Putamen (tissue), 1 donor: ENCODE data around the gene HOXB4.

Experiments used
- DNase-seq: peaks from one replicate; pipeline ENCODE4 v3.0.0-alpha.2; 2016; ENCODE audit warnings: low spot score

HOXB4 gene

DNA sequence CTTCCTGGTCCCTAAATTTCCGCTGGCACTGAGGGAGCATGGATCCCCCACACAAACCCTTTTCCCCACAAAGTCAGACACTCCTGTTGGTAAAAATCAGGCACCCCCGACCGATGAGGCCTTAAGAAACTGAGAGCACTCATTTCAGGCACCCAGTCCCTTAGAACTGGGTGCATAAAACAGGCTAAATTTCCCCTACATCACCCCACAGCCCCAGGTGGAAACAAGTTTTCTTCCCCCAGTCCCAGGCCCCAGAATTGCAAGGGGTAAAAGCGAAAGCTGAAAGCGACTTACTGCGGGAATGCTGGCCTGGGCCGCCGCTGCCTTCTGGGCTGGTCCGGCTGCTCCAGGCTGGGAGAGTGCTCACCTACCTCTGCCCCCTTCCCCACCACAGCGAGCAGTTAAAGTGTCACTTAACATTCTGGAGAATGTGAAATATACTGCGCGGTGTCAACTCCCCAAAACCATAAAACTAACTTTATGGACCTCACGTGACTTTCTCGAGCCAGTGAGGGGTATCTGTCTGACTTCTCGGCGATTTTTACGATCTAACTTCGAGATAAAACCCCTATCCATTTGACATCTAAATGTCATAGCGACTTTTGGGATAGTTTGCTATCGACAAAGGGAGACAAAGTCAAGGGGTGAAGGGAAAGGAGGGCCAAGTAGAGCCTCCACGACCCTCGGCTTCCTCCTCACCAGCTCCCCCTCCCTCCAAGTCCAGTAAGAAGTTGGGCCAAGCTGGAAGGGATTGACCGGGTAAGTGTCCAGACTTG is 11.9 kb upstream of the HOXB4 start, which contains the start of gene HOXB3:
Gene HOXB3 (minus strand): TSS at position 411 of the 776 bp plus-strand sequence. CDS start 37,767 bp downstream, outside the sequence.
- DNase-seq = no peak

DNA sequence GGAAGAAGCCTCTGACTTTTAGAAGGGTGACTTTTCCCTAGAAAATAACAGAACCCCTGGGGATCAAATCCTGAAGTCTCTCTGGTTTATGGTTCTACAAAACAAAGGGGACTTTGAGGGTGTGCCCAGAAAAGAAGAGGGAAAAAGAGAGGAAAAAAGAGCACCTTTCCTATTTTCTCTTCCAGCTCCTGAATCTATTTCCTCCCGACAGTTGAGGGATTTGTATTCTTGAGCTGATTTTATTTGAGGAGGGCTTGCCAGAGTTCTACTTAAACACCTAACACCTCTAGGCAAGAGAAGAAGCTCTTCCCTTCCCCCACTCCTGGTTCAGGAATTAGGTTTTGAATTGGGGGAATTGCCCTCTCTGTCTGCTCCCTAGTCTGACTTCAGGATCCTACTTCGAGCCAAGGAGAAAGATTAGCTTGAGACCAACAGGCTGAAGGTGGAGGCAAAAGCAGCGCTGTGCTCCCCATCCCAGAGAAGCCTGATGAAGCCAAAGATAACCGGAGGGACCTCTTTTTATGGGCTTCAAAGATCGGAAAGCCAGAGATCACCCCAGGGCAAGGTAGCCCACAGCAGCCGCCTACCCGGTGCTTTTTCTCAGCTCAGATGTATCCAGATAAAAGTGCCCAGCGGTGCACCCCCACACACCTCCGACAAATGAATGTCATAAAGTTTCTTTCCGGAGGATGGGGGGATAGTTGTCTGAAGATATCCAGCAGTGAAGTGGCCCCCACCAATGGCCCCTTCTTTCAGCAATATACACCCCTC is 11.1 kb upstream of the HOXB4 start:
- DNase-seq = no peak

DNA sequence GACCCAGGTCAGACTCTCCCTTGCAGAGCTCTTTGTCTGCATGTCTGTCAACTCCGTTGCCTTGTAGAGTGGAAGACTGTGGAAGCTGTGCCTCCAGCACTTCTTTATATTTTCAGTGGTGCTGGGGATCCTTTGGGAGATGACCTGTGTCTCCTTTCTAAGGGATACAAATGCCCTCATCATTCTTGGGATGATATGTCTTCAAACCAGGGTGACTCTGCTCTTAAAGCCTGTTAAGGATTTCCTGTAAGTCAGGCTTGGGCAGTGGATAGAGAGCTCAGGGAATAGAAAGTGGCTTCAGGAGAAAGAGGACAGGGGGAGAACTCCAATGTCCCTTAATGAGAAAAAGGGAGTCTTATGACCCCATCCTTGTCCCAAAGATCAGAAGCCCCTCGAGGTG is 10.4 kb upstream of the HOXB4 start:
- no peak for DNase-seq

DNA sequence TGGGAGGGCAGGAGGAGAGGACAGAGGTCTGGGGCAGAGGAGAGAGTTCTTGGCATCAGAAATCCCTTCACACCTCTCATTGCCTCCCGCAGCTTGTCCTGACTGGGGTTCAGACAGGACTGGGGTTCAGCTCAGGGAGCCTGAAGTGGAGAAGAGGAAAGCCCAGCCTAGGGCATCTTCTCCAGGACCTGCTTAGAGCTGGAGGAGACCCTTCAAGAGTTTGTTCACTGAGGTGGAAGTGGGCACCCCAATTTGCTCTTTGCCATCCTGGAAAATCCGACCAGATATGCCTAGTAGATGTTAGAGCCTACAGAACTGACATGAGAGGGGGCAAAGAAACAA is 9.9 kb upstream of the HOXB4 start:
- DNase-seq = no peak

DNA sequence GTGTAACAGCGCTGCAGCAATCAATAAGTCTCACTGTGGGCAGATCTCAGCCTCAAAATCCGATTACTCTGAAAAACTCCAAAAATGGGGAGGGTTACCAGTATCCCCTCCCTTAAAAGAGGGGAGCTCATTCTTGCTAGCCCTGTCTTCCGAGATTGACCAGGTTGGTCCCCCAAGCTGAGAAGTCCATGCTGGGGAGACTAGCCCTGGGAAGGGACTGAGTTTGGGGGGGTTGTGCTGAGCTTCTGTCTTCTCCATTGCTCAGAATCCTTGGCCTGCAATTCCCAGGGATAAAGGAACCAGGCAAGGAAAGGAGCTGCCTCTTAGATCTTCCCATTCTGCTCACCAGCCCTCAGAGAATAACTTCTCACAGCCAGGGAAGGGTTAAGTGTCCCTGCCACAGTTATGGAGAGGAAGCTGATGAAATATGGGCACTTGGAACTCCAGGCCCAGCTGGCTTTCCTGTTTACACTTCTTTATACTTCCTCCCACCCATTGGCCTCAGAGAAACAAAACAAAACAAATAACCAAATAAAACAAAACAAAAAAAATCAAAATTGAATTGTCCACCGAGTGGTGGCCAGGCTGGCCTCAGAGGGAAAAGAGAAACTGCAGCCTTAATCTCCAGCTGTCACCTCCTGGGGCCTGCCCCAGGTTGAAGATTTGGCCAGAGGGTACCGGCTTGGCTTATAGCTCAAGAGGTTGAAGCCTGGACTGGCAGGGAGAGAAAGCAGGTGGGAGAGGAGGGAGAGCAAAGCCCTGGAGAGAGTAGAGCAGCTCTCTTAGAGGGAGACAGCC is 9.3 kb upstream of the HOXB4 start:
- DNase-seq = no peak

DNA sequence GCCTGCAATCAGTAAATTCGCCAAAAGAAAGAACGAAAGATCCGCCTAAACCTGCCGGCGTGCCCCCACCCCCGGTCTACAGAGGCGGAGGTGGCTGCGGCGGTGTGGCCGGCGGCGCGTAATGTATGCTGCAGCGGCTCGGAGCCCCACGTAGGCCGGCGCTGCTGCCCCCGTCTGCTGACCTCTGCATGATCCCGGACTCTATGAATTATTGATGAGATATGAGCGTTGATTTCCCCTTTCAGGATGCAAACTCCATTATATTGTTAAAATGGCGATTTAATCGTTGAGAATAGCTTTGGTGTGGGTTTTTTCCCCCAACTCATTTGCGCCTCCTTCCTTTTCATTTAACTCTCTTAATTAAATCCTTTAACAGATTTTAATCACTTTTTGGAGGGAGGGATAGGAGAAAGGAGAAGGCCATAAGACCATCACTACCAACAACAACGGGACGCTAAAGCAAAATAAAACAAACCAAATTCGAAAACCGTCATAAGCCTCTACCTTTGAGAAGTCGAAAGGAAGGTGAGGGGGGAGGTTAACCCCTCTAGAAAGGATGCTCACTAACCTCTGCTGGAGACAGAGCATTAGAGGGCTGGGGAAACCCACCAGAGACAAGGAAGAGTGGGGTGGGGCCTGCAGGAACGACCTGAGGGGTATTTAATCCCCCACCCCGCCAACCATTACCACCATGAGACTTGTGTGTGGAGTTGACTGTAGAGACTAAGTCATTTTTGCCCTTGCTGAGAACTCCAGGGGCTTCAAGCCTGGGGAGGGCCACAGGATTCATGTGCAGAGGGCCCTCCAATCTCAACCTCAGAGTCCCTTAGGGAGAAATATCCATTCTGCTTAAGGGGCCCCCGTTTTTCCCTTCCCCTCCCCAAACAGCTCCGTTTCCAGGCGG is 8.5 kb upstream of the HOXB4 start:
- no peak for DNase-seq

DNA sequence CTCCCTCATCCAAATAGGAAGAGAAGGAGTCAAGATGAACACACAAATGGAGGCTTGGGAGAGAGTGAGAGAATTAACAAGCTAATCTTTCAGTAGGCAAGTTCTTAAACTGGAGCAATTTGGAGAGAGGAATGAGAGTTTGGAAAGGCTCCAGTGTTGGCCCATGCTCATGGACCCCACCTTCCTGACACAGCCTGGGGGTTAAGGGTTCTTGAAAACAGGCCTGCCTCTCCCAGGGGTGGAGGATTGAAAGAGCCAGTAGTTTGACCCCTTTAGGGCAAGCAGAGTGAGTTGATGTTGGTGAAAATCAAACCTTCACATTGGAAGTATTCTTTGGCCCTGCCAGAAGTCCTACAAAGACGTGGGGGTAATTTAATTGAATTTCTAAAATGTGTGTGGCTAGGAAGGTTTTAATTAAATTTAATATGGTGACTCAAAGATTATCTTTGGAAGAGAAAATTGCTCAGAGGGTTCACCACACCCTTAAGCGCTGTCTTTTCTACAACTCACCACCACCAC is 6.1 kb upstream of the HOXB4 start:
- DNase-seq = no peak

DNA sequence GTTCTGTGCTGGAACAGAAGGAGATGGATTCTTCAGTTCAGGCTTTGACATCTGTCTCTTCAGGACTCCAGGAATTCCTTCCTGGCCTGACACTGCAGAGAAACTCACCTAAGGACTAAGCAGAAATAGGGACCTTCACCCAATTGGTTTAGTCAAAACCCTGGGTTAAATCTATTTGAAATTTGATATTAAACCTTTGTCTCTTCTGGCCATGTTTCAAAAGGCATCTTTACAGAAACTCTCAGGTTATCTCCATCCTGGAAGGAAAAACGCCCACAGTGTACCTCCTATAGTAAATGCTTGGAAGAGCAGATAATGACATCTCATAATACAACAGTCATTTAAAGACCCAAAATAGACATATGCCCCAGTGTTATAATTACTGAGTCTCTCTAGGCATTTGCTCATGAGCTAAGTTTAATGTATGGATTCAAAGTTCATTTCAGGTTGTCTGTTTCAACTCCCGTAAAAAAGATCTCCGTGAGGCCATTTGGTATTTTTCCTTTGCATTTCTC is 5.6 kb upstream of the HOXB4 start:
- DNase-seq = no peak

DNA sequence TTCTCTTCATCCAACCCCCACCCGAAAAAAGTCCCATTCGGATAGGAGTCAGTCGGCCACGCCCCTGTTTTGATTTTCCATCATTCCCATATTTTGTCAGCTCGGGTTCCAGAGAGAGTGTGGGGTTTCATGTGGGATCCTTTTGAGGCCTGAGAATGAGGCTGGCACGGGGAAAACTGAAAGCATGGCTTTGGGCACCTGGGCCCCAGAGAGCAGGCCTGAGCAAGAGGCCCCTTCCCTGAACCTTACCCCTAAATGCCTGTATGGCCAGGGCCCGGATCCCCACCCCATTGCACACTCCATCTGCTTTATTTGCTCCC is 4.6 kb upstream of the HOXB4 start:
- no peak for DNase-seq

DNA sequence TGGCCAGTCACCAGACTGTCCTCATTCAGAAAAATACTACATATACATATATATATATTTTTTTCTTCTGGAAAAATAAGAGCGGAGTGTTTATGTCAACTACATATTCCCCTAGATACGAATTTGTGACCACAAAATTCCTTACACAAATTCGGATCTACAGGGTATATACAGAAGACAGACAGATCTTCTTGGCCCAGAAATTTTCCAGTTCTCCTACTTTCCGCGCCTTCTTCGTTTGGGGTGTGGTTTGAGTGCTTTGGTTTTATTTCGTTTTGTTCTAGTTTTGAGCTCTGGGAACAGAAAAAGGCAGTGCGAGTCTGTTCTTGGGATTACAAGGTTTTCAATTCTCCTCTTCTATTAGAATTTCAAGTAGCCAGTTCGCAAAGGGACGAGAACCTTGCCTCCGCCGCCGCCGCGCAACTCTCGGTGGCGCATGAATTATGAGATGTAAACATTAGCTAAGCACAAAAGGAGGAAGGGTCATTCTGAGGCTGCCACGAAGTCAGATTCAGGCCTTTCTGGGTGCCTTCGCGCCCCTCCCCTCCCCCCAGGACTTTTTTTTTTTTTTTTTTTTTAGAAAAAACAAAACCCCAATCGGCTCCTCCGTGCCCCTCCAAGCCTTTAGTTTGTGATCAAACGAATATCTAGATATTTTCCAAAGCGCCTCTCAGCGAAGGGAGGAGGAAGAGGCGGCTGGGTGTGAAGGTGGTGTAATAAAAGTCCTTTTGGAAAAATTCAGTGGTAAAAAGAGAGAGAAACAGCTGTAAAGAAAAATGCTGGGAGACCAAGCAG is 1.8 kb upstream of the HOXB4 start:
- no peak for DNase-seq

DNA sequence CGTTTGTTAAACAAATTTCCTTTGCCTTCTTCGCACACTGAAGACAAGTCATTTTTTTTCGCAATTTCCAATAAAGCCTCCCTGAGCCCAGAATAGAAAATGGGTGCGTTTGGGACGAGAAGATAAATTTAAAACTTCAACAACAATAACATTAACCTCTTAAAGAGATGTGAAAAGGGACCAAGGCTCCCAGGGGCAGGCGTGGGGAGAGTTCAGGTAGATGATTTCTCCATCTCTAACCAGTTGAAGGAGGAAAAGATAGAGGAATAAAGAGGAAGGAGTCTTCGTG is 1.3 kb upstream of the HOXB4 start:
- DNase-seq = no peak

DNA sequence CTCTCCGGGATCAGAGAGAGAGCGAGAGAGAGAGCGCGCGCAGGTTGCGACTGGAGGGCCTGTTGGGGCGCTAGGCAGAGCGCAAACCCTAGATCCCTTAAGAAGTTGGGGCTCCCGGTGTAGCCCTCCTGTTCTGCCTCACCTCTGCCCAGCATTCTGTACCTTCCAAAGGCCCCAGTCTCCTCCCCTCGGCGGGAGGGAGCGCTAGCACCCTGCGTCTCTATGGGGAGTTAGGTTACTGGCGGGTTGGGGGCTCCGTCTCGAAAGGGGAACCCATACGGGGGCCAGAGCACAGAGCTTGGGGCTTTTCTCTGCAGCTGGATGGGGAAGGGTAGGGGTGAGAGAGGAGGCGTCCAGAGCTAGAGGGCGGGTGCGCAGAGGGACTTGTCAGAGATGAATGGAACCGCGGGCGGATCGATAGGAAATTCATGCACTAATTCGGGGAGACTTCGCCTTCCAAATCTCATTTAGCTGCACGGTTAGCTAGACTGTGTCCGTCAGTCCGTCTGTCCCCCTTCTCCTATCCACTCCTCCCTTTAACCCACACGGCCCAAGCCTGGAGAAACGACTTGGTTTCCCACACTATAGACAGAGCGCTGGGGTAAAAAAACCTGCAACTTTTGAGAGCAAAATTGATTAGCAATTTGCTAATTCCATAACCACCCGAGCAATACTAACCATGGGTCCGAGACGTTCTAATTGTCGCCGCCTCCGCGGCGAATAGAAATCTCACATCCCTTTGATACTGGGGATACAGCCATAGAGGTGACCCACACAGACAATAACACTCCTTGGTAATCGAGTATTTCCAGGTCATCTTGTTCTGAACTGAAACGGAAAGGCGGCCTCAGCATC is 693 bp upstream of the HOXB4 start:
- no peak for DNase-seq

DNA sequence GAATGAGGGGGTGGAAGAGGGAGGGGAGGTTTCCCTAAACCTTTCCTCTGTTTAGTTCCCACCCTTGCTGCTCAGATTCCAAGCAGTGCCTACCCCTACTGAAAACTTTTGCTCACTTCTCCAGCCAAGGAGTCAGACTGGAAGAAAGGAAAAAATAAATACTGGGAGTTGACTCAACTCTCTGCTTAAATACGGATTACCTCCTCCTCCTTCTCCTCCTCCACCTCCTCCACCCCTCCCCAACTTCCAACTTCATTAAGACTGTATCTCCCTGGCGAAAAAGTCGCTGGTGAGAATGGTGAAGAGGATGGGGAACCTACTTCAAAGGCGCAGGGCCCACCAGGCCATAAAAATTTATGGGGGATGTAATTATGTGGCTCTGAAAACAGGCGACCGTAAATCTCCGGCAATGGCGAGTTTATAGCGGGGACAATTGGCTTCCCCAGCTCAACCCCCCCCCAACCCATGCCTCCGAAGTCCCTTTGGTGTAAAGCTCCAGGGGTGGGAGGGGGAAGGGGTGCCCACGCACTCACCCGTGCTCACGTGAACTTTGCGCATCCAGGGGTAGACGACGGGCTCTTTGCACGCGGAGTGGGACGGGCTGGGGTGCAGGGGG is 712 bp downstream of the HOXB4 start:
- DNase-seq = no peak

DNA sequence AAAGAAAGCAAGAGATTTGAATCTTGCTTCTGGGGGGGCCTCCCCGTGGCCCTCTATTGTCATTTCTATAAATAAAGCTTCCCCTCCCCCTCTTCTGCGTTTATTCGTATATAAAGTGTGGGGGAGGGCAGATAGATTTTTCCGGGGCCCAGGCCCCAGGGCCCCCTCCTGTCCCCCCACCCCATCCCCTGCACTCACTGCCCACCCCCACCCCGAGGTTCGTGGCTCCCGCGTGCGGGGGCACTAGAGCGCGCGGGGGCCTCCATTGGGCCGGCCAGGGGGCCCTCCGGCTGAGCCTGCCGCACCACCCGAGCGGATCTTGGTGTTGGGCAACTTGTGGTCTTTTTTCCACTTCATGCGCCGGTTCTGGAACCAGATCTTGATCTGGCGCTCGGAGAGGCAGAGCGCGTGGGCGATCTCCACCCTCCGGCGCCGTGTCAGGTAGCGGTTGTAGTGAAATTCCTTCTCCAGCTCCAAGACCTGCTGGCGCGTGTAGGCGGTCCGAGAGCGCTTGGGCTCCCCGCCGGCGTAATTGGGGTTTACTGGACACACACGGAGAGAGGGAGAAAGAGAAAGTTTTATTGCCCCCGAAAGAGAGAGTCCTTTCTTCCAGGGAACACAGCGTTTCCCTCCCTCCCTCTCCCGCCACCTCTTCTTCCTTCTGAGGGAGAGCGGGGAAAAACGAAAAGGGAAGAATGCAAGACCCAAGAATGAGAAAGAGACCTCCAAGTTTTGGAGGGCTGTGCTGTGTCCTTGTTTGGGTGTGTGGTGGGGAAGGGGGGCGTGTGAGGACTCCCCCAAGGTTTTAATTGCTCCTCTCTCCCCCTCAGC is 1.5 kb downstream of the HOXB4 start:
- DNase-seq = no peak

DNA sequence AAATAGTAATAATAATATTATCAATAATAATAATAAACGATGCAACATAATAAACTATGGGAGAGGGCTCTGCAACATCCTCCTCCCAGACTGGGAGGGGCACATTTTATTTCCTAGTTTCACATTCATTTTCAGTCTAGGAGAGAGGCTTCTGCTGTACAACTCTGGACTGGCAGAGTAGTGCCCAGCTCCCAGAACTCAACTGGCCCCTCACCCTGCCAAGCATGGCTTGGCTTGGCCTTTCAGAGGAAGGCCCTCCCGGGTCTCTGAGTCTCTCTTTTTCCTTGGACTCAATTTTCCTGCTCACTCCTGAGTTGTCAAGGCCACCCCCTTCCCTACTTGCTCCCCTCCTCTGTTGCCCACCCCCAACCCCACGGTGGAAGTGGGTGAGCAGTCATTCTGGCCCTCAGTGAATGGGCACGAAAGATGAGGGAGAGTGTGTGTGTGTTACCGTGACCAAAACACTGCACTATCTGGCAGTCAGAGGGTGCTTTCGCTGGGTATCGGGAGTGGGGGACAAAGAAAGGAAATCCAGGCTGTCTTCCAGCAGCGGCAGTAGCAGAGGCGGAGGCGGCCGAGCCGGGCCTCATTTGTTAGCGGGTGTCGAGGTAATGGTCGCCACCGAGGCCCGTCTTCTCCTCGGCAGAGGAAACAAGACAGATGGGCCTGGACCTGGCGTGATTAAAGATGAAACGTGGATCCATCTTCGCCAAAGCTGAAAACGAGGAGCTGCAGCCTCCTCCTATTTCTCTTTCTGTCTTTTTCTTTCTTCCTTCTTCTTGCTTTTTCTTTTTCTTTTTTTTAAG is 2.3 kb downstream of the HOXB4 start:
- no peak for DNase-seq

DNA sequence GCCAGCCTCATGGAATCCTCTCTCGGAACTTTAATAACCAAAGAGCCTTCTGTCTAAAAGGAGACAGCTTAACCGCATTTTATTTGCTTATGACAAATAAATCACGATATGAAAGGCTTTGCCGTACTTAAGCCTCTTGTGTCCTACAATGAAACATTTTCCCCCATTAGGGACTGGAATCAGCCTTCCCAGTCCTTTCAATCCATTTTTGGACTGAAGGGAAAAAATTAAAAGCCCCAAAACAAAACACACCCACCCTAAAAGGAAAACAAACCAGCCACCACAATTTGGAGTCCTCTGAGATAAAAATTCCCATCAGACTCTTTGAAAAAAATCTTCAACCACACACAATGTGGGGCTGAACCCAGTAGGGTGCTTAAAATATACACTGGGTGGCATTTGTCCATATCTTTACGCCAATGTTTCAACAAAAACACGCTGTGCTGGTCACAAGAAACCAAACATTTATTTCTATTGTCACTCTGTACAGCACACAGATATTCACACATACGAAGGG is 3.0 kb downstream of the HOXB4 start:
- no peak for DNase-seq

DNA sequence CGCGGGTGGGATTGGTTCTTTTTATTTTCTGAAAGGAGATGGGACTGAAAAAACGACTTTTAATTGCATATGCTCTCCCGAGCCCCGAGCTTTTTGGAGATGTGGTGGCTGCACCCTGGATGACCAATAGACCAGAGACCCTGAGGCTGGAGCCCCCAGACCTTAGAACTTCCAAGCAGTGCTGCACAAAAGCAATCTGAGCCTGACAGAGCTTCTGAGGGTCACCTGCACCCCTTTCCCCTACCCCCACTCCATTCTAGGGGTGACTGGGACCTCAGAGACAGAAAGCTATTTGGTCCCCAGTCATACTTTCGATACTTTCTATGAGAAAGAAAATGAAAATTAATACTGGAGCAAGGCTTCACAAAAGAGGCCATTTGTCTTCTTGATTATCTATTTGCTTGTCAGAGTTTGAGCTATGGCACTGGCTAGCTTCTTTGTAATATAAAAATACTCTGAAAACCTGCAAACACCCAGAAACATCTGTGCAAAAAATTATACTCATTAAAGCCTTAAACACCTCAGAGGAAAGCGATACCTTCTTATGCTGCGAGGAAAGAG is 3.6 kb downstream of the HOXB4 start:
- DNase-seq = no peak
